Panc1 (cell line): Measurements from ENCODE around the gene PRRX1.

Experiments used
- CTCF ChIP-seq: fragments of 450-650 bp; IDR thresholded peaks from 2 replicates; pipeline ENCODE4 v1.5.1; 2017; ENCODE audit warnings: mild to moderate bottlenecking
- POLR2AphosphoS5 ChIP-seq: IDR thresholded peaks from 2 replicates; pipeline ENCODE4 v1.6.1; 2012; ENCODE audit warnings: mild to moderate bottlenecking, low read depth, low read length, moderate library complexity
- REST ChIP-seq, 2 experiments: IDR thresholded peaks; 2 replicates each; pipeline ENCODE4 v1.6.1; 2011 to 2012; ENCODE audit warnings: low read depth in 2 of 2, control low read depth in 1 of 2, low read length in 1 of 2, mild to moderate bottlenecking in 1 of 2, moderate library complexity in 1 of 2; ENCODE audit not compliant: insufficient read depth in 1 of 2
- SIN3A ChIP-seq: IDR thresholded peaks from 2 replicates; pipeline ENCODE4 v1.6.1; 2012; ENCODE audit warnings: low read depth, mild to moderate bottlenecking, low read length, moderate library complexity, borderline replicate concordance; ENCODE audit not compliant: insufficient read depth
- TCF7L2 ChIP-seq: IDR thresholded peaks from 2 replicates; pipeline ENCODE4 v1.6.1; 2011; ENCODE audit warnings: mild to moderate bottlenecking, low read depth, low read length, inconsistent platforms

- TF ChIP-seq CTCF (no peak), POLR2AphosphoS5 (no peak), TCF7L2 (no peak), SIN3A (no peak), REST (IDR thresholded peaks at IDR 0.05; ENCODE audit: insufficient read depth in 1 of 2, low read depth in 2 of 2, low read length in 1 of 2) (no peak)
These were observed 2.1 kb upstream of the PRRX1 start for GRCh38 chr1:170661646-170662411.
